Neural crest cell (in vitro differentiated cells): Measurements from ENCODE around the gene SRD5A3. TPM values are rescaled to one million over a fixed set of nuclear protein-coding genes. Genes with fewer than 3 reads are reported as not detected.
A peak's percentile ranks its signal among the peaks of the same experiment; 100 is the strongest.
"Not testable (repeated sequence)": the region's sequence is repeated elsewhere in the genome, so short reads cannot be mapped to it uniquely, and the experiment has no call there.

Experiments used
- DNase-seq: peaks from one replicate; pipeline ENCODE4 v3.0.0; 2021; ENCODE audit warnings: low read depth, mixed read lengths, low spot score
- H3K27ac Mint-ChIP-seq: one replicate; pipeline ENCODE4 v1.8.0; 2021; ENCODE audit warnings: mild to moderate bottlenecking, mixed read lengths; ENCODE audit not compliant: unreplicated experiment
- H3K27me3 Mint-ChIP-seq: 2 replicates; pipeline ENCODE4 v1.8.0; 2021; ENCODE audit warnings: low read depth, mild to moderate bottlenecking, mixed read lengths
- H3K36me3 Mint-ChIP-seq: 2 replicates; pipeline ENCODE4 v1.8.0; 2021; ENCODE audit warnings: low read depth, mild to moderate bottlenecking, mixed read lengths
- H3K4me1 Mint-ChIP-seq: 2 replicates; pipeline ENCODE4 v1.8.0; 2021; ENCODE audit warnings: mixed read lengths
- H3K4me3 Mint-ChIP-seq: one replicate; pipeline ENCODE4 v1.8.0; 2021; ENCODE audit warnings: mild to moderate bottlenecking, mixed read lengths
- H3K9me3 Mint-ChIP-seq: 2 replicates; pipeline ENCODE4 v1.8.0; 2021; ENCODE audit warnings: mixed read lengths
- total RNA-seq: library from RNA; stranded (reverse); gene quantifications from 2 replicates; pipeline ENCODE4 v1.2.1, GENCODE V29; 2021
- TF ChIP-seq, protein P1 (sequence below): fragments of 200-600 bp; sonication (generic); conservative IDR thresholded peaks from 2 replicates; pipeline ENCODE4 v1.5.0; 2021; ENCODE audit warnings: antibody characterized with exemption, mild to moderate bottlenecking

SRD5A3 gene
- total RNA-seq, 1 donor from 2014 or later, result 20.3 TPM

DNA sequence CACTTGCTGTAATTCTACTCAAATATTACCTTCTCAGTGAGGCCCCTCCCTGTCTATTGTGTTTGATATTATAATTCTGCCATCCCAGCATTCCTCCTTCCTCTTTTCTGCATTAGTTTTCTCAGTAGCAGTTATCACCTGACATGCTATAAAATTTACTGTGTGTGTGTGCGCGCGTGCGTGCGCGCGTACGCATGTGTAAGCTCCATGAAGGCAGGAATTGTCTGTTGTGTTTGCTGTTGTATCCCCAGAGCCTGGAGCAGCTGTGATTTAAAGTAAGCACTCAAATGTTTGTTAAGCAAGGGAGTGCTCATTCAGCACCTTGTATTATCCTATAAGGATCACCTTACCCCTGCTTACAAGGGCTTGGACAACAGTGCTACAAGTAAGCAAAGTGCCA, 8.6 kb downstream of the SRD5A3 start:
- Mint-ChIP-seq H3K27me3 (no peaks in the 10 kb centered on the region), H3K27ac (no peak overlapping the region)
- TF ChIP-seq, protein P1, sequence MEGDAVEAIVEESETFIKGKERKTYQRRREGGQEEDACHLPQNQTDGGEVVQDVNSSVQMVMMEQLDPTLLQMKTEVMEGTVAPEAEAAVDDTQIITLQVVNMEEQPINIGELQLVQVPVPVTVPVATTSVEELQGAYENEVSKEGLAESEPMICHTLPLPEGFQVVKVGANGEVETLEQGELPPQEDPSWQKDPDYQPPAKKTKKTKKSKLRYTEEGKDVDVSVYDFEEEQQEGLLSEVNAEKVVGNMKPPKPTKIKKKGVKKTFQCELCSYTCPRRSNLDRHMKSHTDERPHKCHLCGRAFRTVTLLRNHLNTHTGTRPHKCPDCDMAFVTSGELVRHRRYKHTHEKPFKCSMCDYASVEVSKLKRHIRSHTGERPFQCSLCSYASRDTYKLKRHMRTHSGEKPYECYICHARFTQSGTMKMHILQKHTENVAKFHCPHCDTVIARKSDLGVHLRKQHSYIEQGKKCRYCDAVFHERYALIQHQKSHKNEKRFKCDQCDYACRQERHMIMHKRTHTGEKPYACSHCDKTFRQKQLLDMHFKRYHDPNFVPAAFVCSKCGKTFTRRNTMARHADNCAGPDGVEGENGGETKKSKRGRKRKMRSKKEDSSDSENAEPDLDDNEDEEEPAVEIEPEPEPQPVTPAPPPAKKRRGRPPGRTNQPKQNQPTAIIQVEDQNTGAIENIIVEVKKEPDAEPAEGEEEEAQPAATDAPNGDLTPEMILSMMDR, result no peak

DNA sequence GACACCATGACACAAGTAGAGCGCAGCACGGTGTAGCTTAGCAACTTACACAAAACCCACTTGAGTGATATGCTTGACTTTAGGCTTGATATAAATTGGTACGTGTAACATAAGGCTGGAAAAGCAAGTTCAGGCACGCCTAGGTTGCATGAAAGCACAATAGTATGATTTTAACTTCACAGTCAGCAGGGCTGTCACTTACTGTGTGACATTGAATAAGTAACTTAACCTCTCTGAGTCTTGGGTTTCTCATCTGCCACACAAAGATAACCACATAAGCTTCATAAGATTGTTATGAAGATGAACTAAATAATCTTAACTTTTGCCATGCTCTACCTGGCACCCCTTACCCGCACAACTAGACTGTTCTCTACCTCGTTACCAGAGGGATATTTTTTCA, 9.5 kb downstream of the SRD5A3 start:
- H3K4me1 Mint-ChIP-seq, result no peaks in the 10 kb centered on the region
- no peaks in the 10 kb centered on the region for H3K27me3 Mint-ChIP-seq
- TF ChIP-seq, protein P1, result no peak
- peaks cover 11% of the 10 kb centered on the region for H3K9me3 Mint-ChIP-seq
- DNase-seq, result no peak
- peaks cover 24% of the 10 kb centered on the region for H3K36me3 Mint-ChIP-seq
- H3K4me3 Mint-ChIP-seq, result no peak overlapping the region
- H3K27ac Mint-ChIP-seq, result no peak overlapping the region

More for the DNA sequence above, 8.6 kb downstream of the SRD5A3 start:
- no peak for DNase-seq
- peaks cover 11% of the 10 kb centered on the region for H3K9me3 Mint-ChIP-seq
- H3K36me3 Mint-ChIP-seq, result peaks cover 24% of the 10 kb centered on the region
- H3K4me1 Mint-ChIP-seq, result no peaks in the 10 kb centered on the region
- no peak overlapping the region for H3K4me3 Mint-ChIP-seq

DNA sequence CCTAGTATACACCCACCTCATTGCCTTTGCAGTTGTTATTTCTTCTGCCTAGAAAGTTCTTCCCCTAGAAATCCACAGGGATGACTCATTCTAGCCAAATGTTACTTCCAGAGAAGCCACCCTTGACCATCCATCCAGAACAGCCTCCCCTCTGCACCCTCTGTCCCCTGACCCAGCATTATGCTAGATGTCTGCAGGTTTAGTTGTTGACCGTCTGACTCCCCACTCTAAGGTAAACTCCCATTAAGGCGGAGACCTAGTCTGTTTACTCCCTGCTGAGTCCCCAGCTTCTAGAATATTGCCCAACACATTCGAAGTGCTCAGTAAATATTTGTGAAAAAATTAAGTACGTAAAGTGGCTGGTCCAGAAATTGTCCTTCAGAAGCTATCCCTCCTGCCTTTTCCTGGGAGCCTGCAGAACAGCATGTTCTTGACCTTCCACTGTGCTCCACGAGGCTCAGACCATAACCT, 11.0 kb downstream of the SRD5A3 start:
- TF ChIP-seq, protein P1, result no peak
- Mint-ChIP-seq H3K4me3 (no peak overlapping the region), H3K9me3 (peaks cover 11% of the 10 kb centered on the region), H3K36me3 (peaks cover 20% of the 10 kb centered on the region), H3K4me1 (no peaks in the 10 kb centered on the region), H3K27ac (no peak overlapping the region), H3K27me3 (no peaks in the 10 kb centered on the region)
- no peak for DNase-seq

DNA sequence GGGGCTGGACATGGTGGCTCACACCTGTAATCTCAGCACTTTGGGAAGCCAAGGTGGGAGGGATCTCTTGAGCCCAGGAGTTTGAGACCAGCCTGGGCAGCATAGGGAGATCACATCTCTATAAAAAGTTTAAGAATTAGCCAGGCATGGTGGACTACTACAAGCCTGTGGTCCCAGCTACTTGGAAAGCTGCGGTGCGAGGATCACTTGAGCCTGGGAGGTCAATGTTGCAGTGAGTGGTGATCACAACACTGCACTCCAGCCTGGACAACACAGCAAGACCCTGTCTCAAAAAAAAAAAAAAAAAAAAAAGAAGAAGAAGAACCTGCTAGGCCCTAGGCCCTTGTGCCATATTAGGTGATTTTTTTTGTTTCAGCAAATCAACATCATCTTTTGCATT, 12.2 kb downstream of the SRD5A3 start:
- Mint-ChIP-seq H3K36me3 (peaks cover 9% of the 10 kb centered on the region), H3K4me3 (no peak overlapping the region), H3K9me3 (peaks cover 4% of the 10 kb centered on the region), H3K27ac (no peak overlapping the region), H3K27me3 (no peaks in the 10 kb centered on the region), H3K4me1 (no peaks in the 10 kb centered on the region)
- DNase-seq, result no peak
- TF ChIP-seq, protein P1, result no peak

DNA sequence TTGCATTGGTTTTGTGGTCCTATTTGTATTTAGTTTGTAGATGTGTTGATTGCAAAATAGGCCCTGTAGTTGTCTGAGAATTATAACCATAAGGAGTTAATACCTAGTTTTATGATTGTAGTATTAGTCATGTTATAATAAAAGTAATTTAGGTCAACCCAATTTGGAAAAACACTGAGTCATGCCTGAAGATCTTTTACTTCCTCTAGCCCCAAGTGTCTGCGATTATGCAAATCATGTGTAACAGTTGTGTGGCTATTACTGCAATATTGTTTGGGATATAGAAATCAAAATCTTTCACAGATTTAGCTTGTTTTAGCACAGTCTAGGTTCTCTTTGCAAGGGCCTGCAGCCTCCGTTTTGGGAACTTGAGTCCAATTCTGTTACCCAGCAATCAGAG, 12.6 kb downstream of the SRD5A3 start:
- peaks cover 4% of the 10 kb centered on the region for H3K9me3 Mint-ChIP-seq
- TF ChIP-seq, protein P1, result no peak
- no peak overlapping the region for H3K27ac Mint-ChIP-seq
- H3K36me3 Mint-ChIP-seq, result peaks cover 6% of the 10 kb centered on the region
- no peak for DNase-seq
- H3K4me1 Mint-ChIP-seq, result peaks cover 2% of the 10 kb centered on the region
- H3K4me3 Mint-ChIP-seq, result no peak overlapping the region
- H3K27me3 Mint-ChIP-seq, result no peaks in the 10 kb centered on the region

DNA sequence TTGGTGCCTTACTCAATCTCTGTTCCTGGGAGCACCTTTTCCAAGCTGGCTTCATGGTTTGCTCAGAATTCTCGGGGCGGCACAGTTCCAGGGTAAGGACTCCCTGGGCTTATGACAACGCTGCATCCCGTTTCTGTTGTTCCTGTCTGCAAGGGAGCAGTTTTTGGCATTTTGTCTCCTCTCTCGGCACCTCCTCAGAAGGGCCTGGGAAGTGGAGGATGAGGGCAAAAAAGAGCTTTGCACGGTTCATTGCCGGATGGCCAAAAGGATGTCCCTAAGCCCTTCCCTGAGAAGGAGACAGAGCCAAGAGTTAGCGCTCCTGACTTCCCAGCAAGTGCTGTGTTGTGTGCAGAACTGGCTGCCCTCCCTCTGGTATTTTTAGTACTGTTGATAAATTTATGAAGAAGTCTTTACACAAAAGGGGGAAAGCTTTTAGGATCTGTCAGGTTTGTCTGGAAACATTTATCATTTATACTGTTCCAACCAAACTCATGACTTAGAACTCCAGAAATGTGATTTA, 13.4 kb downstream of the SRD5A3 start:
- H3K4me1 Mint-ChIP-seq, result peaks cover 8% of the 10 kb centered on the region
- H3K9me3 Mint-ChIP-seq, result peaks cover 3% of the 10 kb centered on the region
- H3K27ac Mint-ChIP-seq, result no peak overlapping the region
- TF ChIP-seq, protein P1, result no peak
- no peak overlapping the region for H3K4me3 Mint-ChIP-seq
- no peak for DNase-seq
- no peaks in the 10 kb centered on the region for H3K27me3 Mint-ChIP-seq
- peaks cover 3% of the 10 kb centered on the region for H3K36me3 Mint-ChIP-seq

DNA sequence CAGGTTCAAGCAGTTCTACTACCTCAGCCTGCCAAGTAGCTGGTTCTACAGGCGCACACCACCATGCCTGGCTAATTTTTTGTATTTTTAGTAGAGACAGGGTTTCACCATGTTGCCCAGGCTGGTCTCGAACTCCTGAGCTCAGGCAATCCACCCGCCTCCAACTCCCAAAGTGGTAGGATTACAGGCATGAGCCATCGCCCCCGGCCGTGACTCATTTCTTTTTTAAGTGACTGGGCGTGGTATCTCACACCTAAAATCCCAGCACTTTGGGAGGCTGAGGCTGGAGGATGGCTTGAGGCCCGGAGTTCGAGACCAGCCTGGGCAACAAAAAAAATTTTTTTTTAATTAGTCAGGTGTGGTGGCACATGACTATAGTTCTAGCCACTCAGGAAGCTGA, 16.9 kb downstream of the SRD5A3 start:
- not testable (repeated sequence) for H3K9me3 Mint-ChIP-seq, DNase-seq, H3K36me3 Mint-ChIP-seq, H3K27me3 Mint-ChIP-seq, H3K4me3 Mint-ChIP-seq
- H3K27ac Mint-ChIP-seq, result peak overlapping the region; percentile 19
- H3K4me1 Mint-ChIP-seq, result peaks cover 30% of the 10 kb centered on the region
